Karpas-422 (cell line): ENCODE results near the gene ST8SIA6. TPM values are rescaled to one million over a fixed set of nuclear protein-coding genes. Genes with fewer than 3 reads are reported as not detected.

Experiments
- DNase-seq: peaks from one replicate; pipeline ENCODE4 v3.0.0-alpha.2; 2015
- H2AFZ ChIP-seq: fragments of 200-600 bp; sonication (generic); 2 replicates; pipeline ENCODE4 v1.6.1; 2014; ENCODE audit warnings: antibody characterized with exemption, low read length, mixed read lengths
- H3K27ac ChIP-seq: fragments of 200-600 bp; sonication (generic); 2 replicates; pipeline ENCODE4 v1.5.1; 2014; ENCODE audit warnings: mild to moderate bottlenecking, low read length, moderate library complexity
- H3K27me3 ChIP-seq: fragments of 200-600 bp; sonication (generic); 2 replicates; pipeline ENCODE4 v1.6.1; 2014; ENCODE audit warnings: low read length, mixed read lengths
- H3K36me3 ChIP-seq: fragments of 200-600 bp; sonication (generic); 2 replicates; pipeline ENCODE4 v1.6.1; 2014; ENCODE audit warnings: low read length, mixed read lengths; ENCODE audit not compliant: insufficient read depth
- H3K4me1 ChIP-seq: fragments of 200-600 bp; sonication (generic); 2 replicates; pipeline ENCODE4 v1.6.1; 2014; ENCODE audit warnings: mild to moderate bottlenecking, low read length, mixed read lengths
- H3K4me2 ChIP-seq: fragments of 200-600 bp; sonication (generic); 2 replicates; pipeline ENCODE4 v1.6.1; 2014; ENCODE audit warnings: low read length, low read depth, mild to moderate bottlenecking; ENCODE audit not compliant: poor library complexity, severe bottlenecking
- H3K4me3 ChIP-seq: fragments of 200-600 bp; sonication (generic); 2 replicates; pipeline ENCODE4 v1.5.1; 2014; ENCODE audit warnings: mild to moderate bottlenecking, antibody characterized with exemption, low read length, mixed read lengths
- H3K79me2 ChIP-seq: fragments of 200-600 bp; sonication (generic); 2 replicates; pipeline ENCODE4 v1.6.1; 2014; ENCODE audit warnings: mild to moderate bottlenecking, low read length, mixed read lengths
- H3K9ac ChIP-seq: fragments of 200-600 bp; sonication (generic); 2 replicates; pipeline ENCODE4 v1.6.0; 2014; ENCODE audit warnings: low read length
- H3K9me2 ChIP-seq: fragments of 200-600 bp; sonication (generic), shearing (Covaris generic); replicated peaks from 2 replicates; pipeline ENCODE4 v1.6.0; 2014; ENCODE audit warnings: mild to moderate bottlenecking, low read length, moderate library complexity; ENCODE audit not compliant: insufficient read depth
- H3K9me3 ChIP-seq: fragments of 300-700, 200-600 bp; sonication (generic); 2 replicates; pipeline ENCODE4 v1.6.1; 2014; ENCODE audit warnings: low read length, mixed read lengths
- H4K20me1 ChIP-seq: fragments of 200-600 bp; sonication (generic); 2 replicates; pipeline ENCODE4 v1.6.1; 2014; ENCODE audit warnings: mild to moderate bottlenecking, antibody characterized with exemption, low read length, low read depth; ENCODE audit not compliant: insufficient read depth
- total RNA-seq: library from RNA; depleted of rRNA; stranded (reverse); fragments of >200 nt; shearing (Covaris generic); gene quantifications from 2 replicates; pipeline ENCODE4 v1.2.3, GENCODE V29; 2014; ENCODE audit warnings: low replicate concordance

ST8SIA6 gene
- total RNA-seq, 1 experiment from 2014 or later = not detected

- Histone ChIP-seq H3K4me1 (no peaks in the 10 kb centered on the region), H3K9me2 (no peaks in the 10 kb centered on the region), H3K9me3 (no peaks in the 10 kb centered on the region), H3K36me3 (no peaks in the 10 kb centered on the region), H3K9ac (no peak overlapping the region), H3K4me3 (no peak overlapping the region), H4K20me1 (no peaks in the 10 kb centered on the region), H2AFZ (no peak overlapping the region), H3K79me2 (no peaks in the 10 kb centered on the region), H3K27me3 (no peaks in the 10 kb centered on the region), H3K27ac (no peak overlapping the region), H3K4me2 (no peak overlapping the region)
- DNase-seq = peak; percentile 6
Observed at GRCh38 chr10:17380888-17381287, 73.5 kb downstream of the ST8SIA6 start.

- Histone ChIP-seq H3K9ac (no peak overlapping the region), H2AFZ (no peak overlapping the region), H3K9me2 (no peaks in the 10 kb centered on the region), H3K36me3 (no peaks in the 10 kb centered on the region), H3K4me3 (no peak overlapping the region), H3K9me3 (no peaks in the 10 kb centered on the region), H3K79me2 (no peaks in the 10 kb centered on the region), H3K4me1 (no peaks in the 10 kb centered on the region), H3K4me2 (no peak overlapping the region), H3K27me3 (no peaks in the 10 kb centered on the region), H3K27ac (no peak overlapping the region), H4K20me1 (no peaks in the 10 kb centered on the region)
- no peak for DNase-seq
Observed at GRCh38 chr10:17380016-17380415, 74.4 kb downstream of the ST8SIA6 start.

- Histone ChIP-seq H3K27ac (no peak overlapping the region), H3K9me3 (no peaks in the 10 kb centered on the region), H2AFZ (no peak overlapping the region), H3K27me3 (no peaks in the 10 kb centered on the region), H4K20me1 (no peaks in the 10 kb centered on the region), H3K4me1 (no peaks in the 10 kb centered on the region), H3K4me2 (no peak overlapping the region), H3K4me3 (no peak overlapping the region), H3K36me3 (no peaks in the 10 kb centered on the region), H3K79me2 (no peaks in the 10 kb centered on the region), H3K9me2 (no peaks in the 10 kb centered on the region), H3K9ac (no peak overlapping the region)
- no peak for DNase-seq
Observed at GRCh38 chr10:17379151-17379690, 75.2 kb downstream of the ST8SIA6 start.

- H4K20me1 ChIP-seq = no peaks in the 10 kb centered on the region
- no peak overlapping the region for H2AFZ ChIP-seq
- no peak overlapping the region for H3K27ac ChIP-seq
- no peaks in the 10 kb centered on the region for H3K27me3 ChIP-seq
- H3K4me2 ChIP-seq = no peak overlapping the region
- H3K4me3 ChIP-seq = no peak overlapping the region
- H3K79me2 ChIP-seq = no peaks in the 10 kb centered on the region
- DNase-seq = peak; percentile 85
- H3K9ac ChIP-seq = no peak overlapping the region
- H3K9me3 ChIP-seq = no peaks in the 10 kb centered on the region
- H3K9me2 ChIP-seq = no peaks in the 10 kb centered on the region
- no peaks in the 10 kb centered on the region for H3K36me3 ChIP-seq
- H3K4me1 ChIP-seq = no peaks in the 10 kb centered on the region
Observed at GRCh38 chr10:17375936-17376584, 78.3 kb downstream of the ST8SIA6 start.

GRCh38 chr10:17368708-17369272, 85.6 kb downstream of the ST8SIA6 start:
- H2AFZ ChIP-seq = no peak overlapping the region
- no peaks in the 10 kb centered on the region for H3K27me3 ChIP-seq
- H3K27ac ChIP-seq = no peak overlapping the region
- H3K4me2 ChIP-seq = no peak overlapping the region
- H3K9me2 ChIP-seq = no peaks in the 10 kb centered on the region
- no peaks in the 10 kb centered on the region for H4K20me1 ChIP-seq
- H3K36me3 ChIP-seq = no peaks in the 10 kb centered on the region
- H3K9me3 ChIP-seq = no peaks in the 10 kb centered on the region
- H3K4me3 ChIP-seq = no peak overlapping the region
- no peak overlapping the region for H3K9ac ChIP-seq
- no peaks in the 10 kb centered on the region for H3K79me2 ChIP-seq
- no peak for DNase-seq
- no peaks in the 10 kb centered on the region for H3K4me1 ChIP-seq

GRCh38 chr10:17366705-17367104, 87.7 kb downstream of the ST8SIA6 start:
- H3K79me2 ChIP-seq = no peaks in the 10 kb centered on the region
- no peaks in the 10 kb centered on the region for H4K20me1 ChIP-seq
- no peaks in the 10 kb centered on the region for H3K36me3 ChIP-seq
- H3K27ac ChIP-seq = no peak overlapping the region
- H3K9ac ChIP-seq = no peak overlapping the region
- H3K4me3 ChIP-seq = no peak overlapping the region
- H3K27me3 ChIP-seq = no peaks in the 10 kb centered on the region
- H2AFZ ChIP-seq = no peak overlapping the region
- no peak overlapping the region for H3K4me2 ChIP-seq
- DNase-seq = no peak
- H3K9me2 ChIP-seq = no peaks in the 10 kb centered on the region
- no peaks in the 10 kb centered on the region for H3K4me1 ChIP-seq
- no peaks in the 10 kb centered on the region for H3K9me3 ChIP-seq

GRCh38 chr10:17365402-17365801, 89.0 kb downstream of the ST8SIA6 start:
- Histone ChIP-seq H2AFZ (no peak overlapping the region), H3K9ac (no peak overlapping the region), H3K4me3 (no peak overlapping the region), H3K27me3 (no peaks in the 10 kb centered on the region), H3K4me2 (no peak overlapping the region), H3K9me3 (no peaks in the 10 kb centered on the region), H4K20me1 (no peaks in the 10 kb centered on the region), H3K4me1 (no peaks in the 10 kb centered on the region), H3K9me2 (no peaks in the 10 kb centered on the region), H3K27ac (no peak overlapping the region), H3K36me3 (no peaks in the 10 kb centered on the region), H3K79me2 (no peaks in the 10 kb centered on the region)
- no peak for DNase-seq

GRCh38 chr10:17358461-17358860, 95.9 kb downstream of the ST8SIA6 start:
- H3K36me3 ChIP-seq = no peaks in the 10 kb centered on the region
- H3K9me2 ChIP-seq = no peaks in the 10 kb centered on the region
- H3K4me2 ChIP-seq = no peak overlapping the region
- H3K4me3 ChIP-seq = no peak overlapping the region
- H3K4me1 ChIP-seq = no peaks in the 10 kb centered on the region
- no peaks in the 10 kb centered on the region for H3K9me3 ChIP-seq
- no peak overlapping the region for H3K27ac ChIP-seq
- H3K9ac ChIP-seq = no peak overlapping the region
- no peak for DNase-seq
- H4K20me1 ChIP-seq = no peaks in the 10 kb centered on the region
- H3K27me3 ChIP-seq = no peaks in the 10 kb centered on the region; the same call in 1 of the 2 replicates
- no peak overlapping the region for H2AFZ ChIP-seq
- H3K79me2 ChIP-seq = no peaks in the 10 kb centered on the region
